ENCODE results near the gene SPARC. TPM values are rescaled to one million over a fixed set of nuclear protein-coding genes. Genes with fewer than 3 reads are reported as not detected.
"Not testable (repeated sequence)": the region's sequence is repeated elsewhere in the genome, so short reads cannot be mapped to it uniquely, and the experiment has no call there.

Gene SPARC
- total RNA-seq = 100 to 1,000 TPM in 1 of 4 donors, 10 to 100 TPM in 3; 47.6 to 177 (median 68.6) TPM

- Histone ChIP-seq H3K36me3 (no peaks in the 10 kb centered on the region), H3K4me1 (peaks cover 0 to 13% (median 0%) of the 10 kb centered on the region in 4 donors), H3K27ac (peak within 1 kb of the TSS; percentile 66 to 89 (median 80)), H3K9me3 (no peaks in the 10 kb centered on the region), H3K27me3 (no peaks in the 10 kb centered on the region), H3K4me3 (peak within 1 kb of the TSS; percentile 26 to 55 (median 42))
- peak; percentile 19 to 69 (median 60) for DNase-seq
- TF ChIP-seq CTCF (IDR thresholded peaks at IDR 0.05) (no peak), POLR2A (IDR thresholded peaks at IDR 0.05) (peak; percentile 52 to 58)
Observed at GRCh38 chr5:151686674-151687407, at the start of gene SPARC. Gene SPARC, minus strand, starts transcription at chr5:151686915. Its CDS starts 10,727 bp downstream, at chr5:151676188.

GRCh38 chr5:151735646-151736045 is 48.9 kb upstream of the SPARC start:
- TF ChIP-seq CTCF (IDR thresholded peaks at IDR 0.05) = no peak
- Histone ChIP-seq H3K4me1 (peaks cover 0 to 7% (median 0%) of the 10 kb centered on the region in 4 donors), H3K27ac (no peak overlapping the region), H3K9me3 (peaks cover 0 to 1% (median 0%) of the 10 kb centered on the region in 4 donors), H3K36me3 (no peaks in the 10 kb centered on the region), H3K4me3 (no peak overlapping the region), H3K27me3 (no peaks in the 10 kb centered on the region)
- no peak for DNase-seq

- Histone ChIP-seq H3K36me3 (no peaks in the 10 kb centered on the region), H3K4me1 (no peaks in the 10 kb centered on the region), H3K4me3 (no peak overlapping the region), H3K27me3 (no peaks in the 10 kb centered on the region), H3K27ac (no peak overlapping the region), H3K9me3 (peaks cover 0 to 2% (median 0%) of the 10 kb centered on the region in 4 donors)
- TF ChIP-seq POLR2A (IDR thresholded peaks at IDR 0.05) (no peak), CTCF (IDR thresholded peaks at IDR 0.05) (no peak)
- DNase-seq = no peak
Observed at GRCh38 chr5:151734064-151734408, 47.3 kb upstream of the SPARC start.

GRCh38 chr5:151733358-151734063 is 46.8 kb upstream of the SPARC start:
- Histone ChIP-seq H3K4me3 (no peak overlapping the region), H3K9me3 (peaks cover 0 to 2% (median 0%) of the 10 kb centered on the region in 4 donors), H3K27me3 (no peaks in the 10 kb centered on the region), H3K27ac (no peak overlapping the region), H3K4me1 (no peaks in the 10 kb centered on the region), H3K36me3 (no peaks in the 10 kb centered on the region)
- TF ChIP-seq CTCF (IDR thresholded peaks at IDR 0.05) (no peak), POLR2A (IDR thresholded peaks at IDR 0.05) (no peak)
- DNase-seq = no peak

- Histone ChIP-seq H3K36me3 (no peaks in the 10 kb centered on the region), H3K4me3 (no peak overlapping the region), H3K9me3 (peaks cover 0 to 2% (median 0%) of the 10 kb centered on the region in 4 donors), H3K27ac (no peak overlapping the region), H3K4me1 (no peaks in the 10 kb centered on the region), H3K27me3 (no peaks in the 10 kb centered on the region)
- TF ChIP-seq POLR2A (IDR thresholded peaks at IDR 0.05) = no peak
- no peak for TF ChIP-seq CTCF (IDR thresholded peaks at IDR 0.05)
- DNase-seq = no peak
Observed at GRCh38 chr5:151730381-151730780, 43.7 kb upstream of the SPARC start.

GRCh38 chr5:151729597-151729996 is 42.9 kb upstream of the SPARC start:
- H3K27ac ChIP-seq, H3K9me3 ChIP-seq, H3K27me3 ChIP-seq, H3K36me3 ChIP-seq, DNase-seq, H3K4me1 ChIP-seq, H3K4me3 ChIP-seq: not testable (repeated sequence)

All from Peyer's patch (tissue), 4 donors.